GM23338 (cell line): ENCODE measurements around the gene ARHGEF9. TPM values are rescaled to one million over a fixed set of nuclear protein-coding genes. Genes with fewer than 3 reads are reported as not detected.

ENCODE experiments used
- ATAC-seq: fragments of 200-7000 bp; cut with Tn5 transposase; 3 replicates; pipeline ENCODE4 v1.9.1; 2020
- DNase-seq: peaks from one replicate; pipeline ENCODE4 v3.0.0-alpha.2; 2015; ENCODE audit warnings: low spot score
- H2AFZ ChIP-seq: fragments of 200-600 bp; sonication (generic); 2 replicates; pipeline ENCODE4 v1.8.0; 2016; ENCODE audit warnings: antibody characterized with exemption, mild to moderate bottlenecking, moderate library complexity
- H3F3A ChIP-seq: fragments of 200-600 bp; sonication (generic); replicated peaks from 2 replicates; pipeline ENCODE4 v1.8.0; 2017; ENCODE audit warnings: antibody characterized with exemption, mixed run types, low read depth
- H3K27ac ChIP-seq: fragments of 200-600 bp; sonication (generic); 2 replicates; pipeline ENCODE4 v1.6.1; 2016; ENCODE audit warnings: low read depth
- H3K27me3 ChIP-seq: fragments of 200-600 bp; sonication (generic); 2 replicates; pipeline ENCODE4 v1.8.0; 2016; ENCODE audit warnings: mild to moderate bottlenecking, mixed run types, moderate library complexity; ENCODE audit not compliant: insufficient read depth
- H3K36me3 ChIP-seq: fragments of 200-600 bp; sonication (generic); 2 replicates; pipeline ENCODE4 v1.8.0; 2016; ENCODE audit warnings: mild to moderate bottlenecking; ENCODE audit not compliant: insufficient read depth
- H3K4me1 ChIP-seq: fragments of 200-600 bp; sonication (generic); 2 replicates; pipeline ENCODE4 v1.8.0; 2016; ENCODE audit warnings: mild to moderate bottlenecking, moderate library complexity; ENCODE audit not compliant: insufficient read depth
- H3K4me2 ChIP-seq: fragments of 200-600 bp; sonication (generic); 2 replicates; pipeline ENCODE4 v1.7.1; 2017; ENCODE audit warnings: mixed run types
- H3K4me3 ChIP-seq: fragments of 200-600 bp; sonication (generic); 2 replicates; pipeline ENCODE4 v1.6.1; 2016; ENCODE audit warnings: mixed run types
- H3K79me2 ChIP-seq: fragments of 200-600 bp; sonication (generic); replicated peaks from 2 replicates; pipeline ENCODE4 v1.8.0; 2017; ENCODE audit warnings: mild to moderate bottlenecking; ENCODE audit not compliant: insufficient read depth
- H3K9me2 ChIP-seq: fragments of 200-600 bp; sonication (generic); 2 replicates; pipeline ENCODE4 v1.8.0; 2017; ENCODE audit not compliant: insufficient read depth
- H4K20me1 ChIP-seq: fragments of 200-600 bp; sonication (generic); replicated peaks from 2 replicates; pipeline ENCODE4 v1.8.0; 2017; ENCODE audit warnings: mild to moderate bottlenecking; ENCODE audit not compliant: insufficient read depth
- H3K27ac Mint-ChIP-seq: 2 replicates; pipeline ENCODE4 v1.8.0; 2020; ENCODE audit warnings: inconsistent platforms, mild to moderate bottlenecking, moderate library complexity, mixed read lengths
- H3K27me3 Mint-ChIP-seq: 3 replicates; pipeline ENCODE4 v1.8.0; 2022; ENCODE audit warnings: low read depth, mild to moderate bottlenecking, moderate library complexity, mixed read lengths, inconsistent platforms; ENCODE audit not compliant: insufficient read depth, poor library complexity
- H3K36me3 Mint-ChIP-seq: 3 replicates; pipeline ENCODE4 v1.8.0; 2021; ENCODE audit warnings: low read depth, mild to moderate bottlenecking, inconsistent platforms, moderate library complexity, mixed read lengths
- H3K4me1 Mint-ChIP-seq: 3 replicates; pipeline ENCODE4 v1.8.0; 2020; ENCODE audit warnings: mild to moderate bottlenecking, inconsistent platforms, mixed read lengths
- H3K4me3 Mint-ChIP-seq: 3 replicates; pipeline ENCODE4 v1.8.0; 2021; ENCODE audit warnings: moderate library complexity, mild to moderate bottlenecking, inconsistent platforms, mixed read lengths
- H3K9me3 Mint-ChIP-seq: 3 replicates; pipeline ENCODE4 v1.8.0; 2020; ENCODE audit warnings: moderate library complexity, mild to moderate bottlenecking, inconsistent platforms, mixed read lengths
- CREB1 ChIP-seq: fragments of 250-450 bp; sonication (Bioruptor Pico); IDR thresholded peaks from 2 replicates; pipeline ENCODE4 v1.5.0; 2020; ENCODE audit warnings: low read depth, mild to moderate bottlenecking, moderate library complexity
- CTCF ChIP-seq, 2 experiments: fragments of 200-600 bp in 1 of 2; sonication (generic) in 1 of 2; conservative IDR thresholded peaks; 2 replicates each; pipeline versions ENCODE4 v1.5.1 to v1.6.1; 2016 to 2017; ENCODE audit warnings: antibody characterized with exemption in 2 of 2, low read depth in 2 of 2, mild to moderate bottlenecking in 2 of 2, moderate library complexity in 1 of 2
- ETS1 ChIP-seq: IDR thresholded peaks from 2 replicates; pipeline ENCODE4 v1.6.1; 2016; ENCODE audit warnings: antibody characterized with exemption
- NANOG ChIP-seq: IDR thresholded peaks from 2 replicates; pipeline ENCODE4 v1.6.1; 2016; ENCODE audit warnings: antibody characterized with exemption, borderline replicate concordance
- REST ChIP-seq: IDR thresholded peaks from one replicate; pipeline ENCODE4 v1.6.1; 2018; ENCODE audit warnings: antibody characterized with exemption; ENCODE audit not compliant: unreplicated experiment
- ZNF114 ChIP-seq: fragments of 250-450 bp; sonication (Bioruptor Pico); IDR thresholded peaks from 2 replicates; pipeline ENCODE4 v1.5.0; 2020; ENCODE audit warnings: mild to moderate bottlenecking, moderate library complexity
- ZNF331 ChIP-seq: fragments of 250-450 bp; sonication (Bioruptor Pico); IDR thresholded peaks from 2 replicates; pipeline ENCODE4 v1.5.0; 2020; ENCODE audit warnings: low read depth, mild to moderate bottlenecking, moderate library complexity
- ZNF462 ChIP-seq: fragments of 250-450 bp; sonication (Bioruptor Pico); IDR thresholded peaks from 2 replicates; pipeline ENCODE4 v1.5.0; 2020; ENCODE audit warnings: mild to moderate bottlenecking, moderate library complexity
- polyA plus RNA-seq: library from polyadenylated mRNA; unstranded; fragments of >200 nt; fragmentation: Nextera tagmentation; extraction: Ambion mirVana; gene quantifications from 2 replicates; pipeline ENCODE4 v1.2.1, GENCODE V29; 2016
- total RNA-seq: library from RNA; depleted of rRNA; stranded (reverse); fragments of >200 nt; shearing (Covaris generic); gene quantifications from 2 replicates; pipeline ENCODE4 v1.2.3, GENCODE V29; 2014

The ARHGEF9 gene
- total and polyA plus RNA-seq, 2 experiments from 2014 or later = 23.1 to 35.9 TPM

- H3K4me1 ChIP-seq = no peaks in the 10 kb centered on the region; the same call in 1 of the 2 replicates
- H3K4me2 ChIP-seq = no peak overlapping the region
- H3K36me3 Mint-ChIP-seq = 0 out of 3 replicates have a peak, but pooled peaks cover 3% of the 10 kb centered on the region
- TF ChIP-seq CREB1 (CRISPR knock-in tag) (no peak), ZNF331 (CRISPR knock-in tag) (no peak)
- peaks cover 66% of the 10 kb centered on the region for H3K79me2 ChIP-seq
- no peak overlapping the region for H3K27ac ChIP-seq
- H3K4me3 ChIP-seq = no peak overlapping the region
- H3K27ac Mint-ChIP-seq = no peak overlapping the region
- peaks cover 26% of the 10 kb centered on the region for H3K4me1 Mint-ChIP-seq
- H3K9me3 Mint-ChIP-seq = no peaks in the 10 kb centered on the region
- no peak overlapping the region for H2AFZ ChIP-seq
- no peaks in the 10 kb centered on the region for H3K27me3 ChIP-seq
- no peak overlapping the region for H3K4me3 Mint-ChIP-seq
- no peaks in the 10 kb centered on the region; the same call in 1 of the 2 replicates for H4K20me1 ChIP-seq
- no peaks in the 10 kb centered on the region for H3K9me2 ChIP-seq
- H3K36me3 ChIP-seq = no peaks in the 10 kb centered on the region; the same call in 1 of the 2 replicates
- no peak for ATAC-seq
- H3K27me3 Mint-ChIP-seq = no peaks in the 10 kb centered on the region
- DNase-seq = no peak
- H3F3A ChIP-seq = no peaks in the 10 kb centered on the region
Observed at GRCh38 chrX:63744850-63745394, 40.1 kb downstream of the ARHGEF9 start.

GRCh38 chrX:63743596-63743995 is 41.4 kb downstream of the ARHGEF9 start:
- H3F3A ChIP-seq = no peaks in the 10 kb centered on the region
- DNase-seq = no peak
- H3K4me2 ChIP-seq = no peak overlapping the region
- H4K20me1 ChIP-seq = no peaks in the 10 kb centered on the region; the same call in 1 of the 2 replicates
- Mint-ChIP-seq H3K4me1 (peaks cover 31% of the 10 kb centered on the region), H3K27ac (no peak overlapping the region), H3K9me3 (no peaks in the 10 kb centered on the region), H3K36me3 (0 out of 3 replicates have a peak, but pooled peaks cover 3% of the 10 kb centered on the region), H3K27me3 (no peaks in the 10 kb centered on the region), H3K4me3 (no peak overlapping the region)
- no peaks in the 10 kb centered on the region; the same call in 1 of the 2 replicates for H3K4me1 ChIP-seq
- peaks cover 60% of the 10 kb centered on the region for H3K79me2 ChIP-seq
- no peak overlapping the region for H3K27ac ChIP-seq
- no peak overlapping the region for H2AFZ ChIP-seq
- no peaks in the 10 kb centered on the region; the same call in 1 of the 2 replicates for H3K36me3 ChIP-seq
- no peak for ATAC-seq
- no peaks in the 10 kb centered on the region for H3K27me3 ChIP-seq
- H3K9me2 ChIP-seq = no peaks in the 10 kb centered on the region
- no peak overlapping the region for H3K4me3 ChIP-seq
- no peak for TF ChIP-seq ZNF114 (CRISPR knock-in tag)
- TF ChIP-seq ZNF462 (CRISPR knock-in tag) = no peak
- no peak for TF ChIP-seq REST
- TF ChIP-seq CREB1 (CRISPR knock-in tag) = no peak
- no peak for TF ChIP-seq CTCF (conservative IDR thresholded peaks at IDR 0.05; ENCODE audit: low read depth in 2 of 2)
- no peak for TF ChIP-seq ETS1
- TF ChIP-seq NANOG = no peak
